Panc1 (cell line): ENCODE results near the gene KBTBD12. TPM values are rescaled to one million over a fixed set of nuclear protein-coding genes. Genes with fewer than 3 reads are reported as not detected.

ENCODE experiments used
- ATAC-seq: fragments of 200-7000 bp; cut with Tn5 transposase; 2 replicates; pipeline ENCODE4 v1.9.1; 2020; ENCODE audit warnings: mild to moderate bottlenecking, moderate library complexity
- BruUV-seq: library from RNA; stranded (reverse); fragments of 400-500 nt; replicated peaks from 2 replicates; lab custom pipeline; 2021; lab: Mats Ljungman, UMichigan
- CTCF ChIA-PET: fragments of 300-600 bp; sonication (Branson Sonifier 250); formaldehyde crosslinking; loops from one replicate; lab custom pipeline; 2022; ENCODE audit warnings: antibody characterized with exemption; lab: Charles Lee
- POLR2A ChIA-PET: fragments of 300-600 bp; sonication (Branson Sonifier 250); formaldehyde crosslinking; loops from one replicate; lab custom pipeline; 2022; ENCODE audit warnings: antibody characterized with exemption; lab: Charles Lee
- DNase-seq: peaks from one replicate; pipeline ENCODE4 v3.0.0-alpha.2; 2010; ENCODE audit warnings: low read depth, low spot score
- H3K27ac ChIP-seq: 2 replicates; pipeline ENCODE4 v1.5.1; 2011; ENCODE audit warnings: mild to moderate bottlenecking, low read length, inconsistent platforms
- H3K27me3 ChIP-seq: fragments of 200-500 bp; sonication (Bioruptor generic); 2 replicates; pipeline ENCODE4 v1.6.0; 2014; ENCODE audit warnings: low read length, inconsistent platforms; ENCODE audit not compliant: control insufficient read depth, insufficient read depth
- H3K36me3 ChIP-seq: fragments of 200-500 bp; sonication (Bioruptor generic); 2 replicates; pipeline ENCODE4 v1.5.1; 2014; ENCODE audit warnings: inconsistent platforms, mild to moderate bottlenecking, low read length, moderate library complexity; ENCODE audit not compliant: control insufficient read depth, insufficient read depth
- H3K4me1 ChIP-seq: 2 replicates; pipeline ENCODE4 v1.5.1; 2011; ENCODE audit warnings: inconsistent platforms, mild to moderate bottlenecking, low read length, moderate library complexity; ENCODE audit not compliant: control insufficient read depth, insufficient read depth
- H3K4me3 ChIP-seq, 2 experiments: 2 replicates each; pipeline ENCODE4 v1.5.1; 2011 to 2012; ENCODE audit warnings: low read depth in 2 of 2, low read length in 2 of 2, mild to moderate bottlenecking in 2 of 2, inconsistent platforms in 1 of 2, moderate library complexity in 1 of 2
- H3K9me3 ChIP-seq: fragments of 200-500 bp; sonication (Bioruptor generic); 2 replicates; pipeline ENCODE4 v1.5.1; 2014; ENCODE audit warnings: low read depth, mild to moderate bottlenecking, inconsistent platforms, low read length, moderate library complexity; ENCODE audit not compliant: control insufficient read depth, insufficient read depth
- POLR2AphosphoS5 ChIP-seq: IDR thresholded peaks from 2 replicates; pipeline ENCODE4 v1.6.1; 2012; ENCODE audit warnings: mild to moderate bottlenecking, low read depth, low read length, moderate library complexity
- SIN3A ChIP-seq: IDR thresholded peaks from 2 replicates; pipeline ENCODE4 v1.6.1; 2012; ENCODE audit warnings: low read depth, mild to moderate bottlenecking, low read length, moderate library complexity, borderline replicate concordance; ENCODE audit not compliant: insufficient read depth
- TCF7L2 ChIP-seq: IDR thresholded peaks from 2 replicates; pipeline ENCODE4 v1.6.1; 2011; ENCODE audit warnings: mild to moderate bottlenecking, low read depth, low read length, inconsistent platforms
- in situ Hi-C: cut with HindIII; loops from 2 replicates; pipeline ENCODE4 v1.10.0; 2016; ENCODE audit warnings: low sequenced_read_pairs, low pct_unique_long_range_greater_than_20kb
- intact Hi-C: fragments of 100-400 bp; cut with micrococcal nuclease; formaldehyde crosslinking; loops from one replicate; pipeline ENCODE4 v1.10.0; 2022; ENCODE audit not compliant: unreplicated experiment
- total RNA-seq: library from RNA; stranded (reverse); gene quantifications from one replicate; pipeline ENCODE4 v1.2.1, GENCODE V29; 2021; ENCODE audit not compliant: unreplicated experiment
- TF ChIP-seq, protein P1 (sequence below): fragments of 450-650 bp; IDR thresholded peaks from 2 replicates; pipeline ENCODE4 v1.5.1; 2017; ENCODE audit warnings: mild to moderate bottlenecking
- TF ChIP-seq, protein P2 (sequence below), 2 experiments: IDR thresholded peaks; 2 replicates each; pipeline ENCODE4 v1.6.1; 2011 to 2012; ENCODE audit warnings: low read depth in 2 of 2, control low read depth in 1 of 2, low read length in 1 of 2, mild to moderate bottlenecking in 1 of 2, moderate library complexity in 1 of 2; ENCODE audit not compliant: insufficient read depth in 1 of 2

The KBTBD12 gene
- total RNA-seq, 1 experiment from 2014 or later: 0.28 TPM

DNA sequence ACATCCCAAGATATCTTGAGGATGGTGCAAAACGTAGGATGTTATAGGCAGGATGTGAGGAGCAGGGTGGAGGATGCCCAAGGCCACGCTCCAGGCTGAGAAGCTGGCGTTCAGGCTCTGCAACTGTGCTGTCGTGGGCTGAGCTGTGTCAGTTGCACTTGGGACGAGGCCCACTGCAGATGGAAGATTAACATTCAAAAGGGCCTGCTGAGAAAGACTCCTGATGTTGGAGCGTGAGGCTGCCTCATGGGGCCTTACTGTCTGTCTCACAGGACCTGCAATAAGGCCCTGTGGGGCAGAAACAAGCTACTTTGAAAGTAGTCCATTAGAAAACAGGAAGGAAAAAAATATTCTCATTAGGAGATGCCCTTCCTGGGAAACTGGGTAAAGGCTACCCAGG lies 76.6 kb downstream of the KBTBD12 start:
- ChIA-PET POLR2A (no interaction called here), CTCF (no interaction called here)
- Histone ChIP-seq H3K27ac (no peak overlapping the region), H3K4me1 (0 out of 2 replicates have a peak, but pooled peaks cover 3% of the 10 kb centered on the region), H3K27me3 (no peaks in the 10 kb centered on the region), H3K4me3 (no peak overlapping the region), H3K9me3 (no peaks in the 10 kb centered on the region), H3K36me3 (no peaks in the 10 kb centered on the region)
- in situ Hi-C loops: no loop called here
- intact Hi-C loops: no loop called here
- DNase-seq (no peak), ATAC-seq (no peak)
- BruUV-seq: no TSS peak
- TF ChIP-seq POLR2AphosphoS5 (no peak), TCF7L2 (no peak), SIN3A (no peak)
- TF ChIP-seq, protein P1, sequence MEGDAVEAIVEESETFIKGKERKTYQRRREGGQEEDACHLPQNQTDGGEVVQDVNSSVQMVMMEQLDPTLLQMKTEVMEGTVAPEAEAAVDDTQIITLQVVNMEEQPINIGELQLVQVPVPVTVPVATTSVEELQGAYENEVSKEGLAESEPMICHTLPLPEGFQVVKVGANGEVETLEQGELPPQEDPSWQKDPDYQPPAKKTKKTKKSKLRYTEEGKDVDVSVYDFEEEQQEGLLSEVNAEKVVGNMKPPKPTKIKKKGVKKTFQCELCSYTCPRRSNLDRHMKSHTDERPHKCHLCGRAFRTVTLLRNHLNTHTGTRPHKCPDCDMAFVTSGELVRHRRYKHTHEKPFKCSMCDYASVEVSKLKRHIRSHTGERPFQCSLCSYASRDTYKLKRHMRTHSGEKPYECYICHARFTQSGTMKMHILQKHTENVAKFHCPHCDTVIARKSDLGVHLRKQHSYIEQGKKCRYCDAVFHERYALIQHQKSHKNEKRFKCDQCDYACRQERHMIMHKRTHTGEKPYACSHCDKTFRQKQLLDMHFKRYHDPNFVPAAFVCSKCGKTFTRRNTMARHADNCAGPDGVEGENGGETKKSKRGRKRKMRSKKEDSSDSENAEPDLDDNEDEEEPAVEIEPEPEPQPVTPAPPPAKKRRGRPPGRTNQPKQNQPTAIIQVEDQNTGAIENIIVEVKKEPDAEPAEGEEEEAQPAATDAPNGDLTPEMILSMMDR: no peak
- TF ChIP-seq, protein P2, sequence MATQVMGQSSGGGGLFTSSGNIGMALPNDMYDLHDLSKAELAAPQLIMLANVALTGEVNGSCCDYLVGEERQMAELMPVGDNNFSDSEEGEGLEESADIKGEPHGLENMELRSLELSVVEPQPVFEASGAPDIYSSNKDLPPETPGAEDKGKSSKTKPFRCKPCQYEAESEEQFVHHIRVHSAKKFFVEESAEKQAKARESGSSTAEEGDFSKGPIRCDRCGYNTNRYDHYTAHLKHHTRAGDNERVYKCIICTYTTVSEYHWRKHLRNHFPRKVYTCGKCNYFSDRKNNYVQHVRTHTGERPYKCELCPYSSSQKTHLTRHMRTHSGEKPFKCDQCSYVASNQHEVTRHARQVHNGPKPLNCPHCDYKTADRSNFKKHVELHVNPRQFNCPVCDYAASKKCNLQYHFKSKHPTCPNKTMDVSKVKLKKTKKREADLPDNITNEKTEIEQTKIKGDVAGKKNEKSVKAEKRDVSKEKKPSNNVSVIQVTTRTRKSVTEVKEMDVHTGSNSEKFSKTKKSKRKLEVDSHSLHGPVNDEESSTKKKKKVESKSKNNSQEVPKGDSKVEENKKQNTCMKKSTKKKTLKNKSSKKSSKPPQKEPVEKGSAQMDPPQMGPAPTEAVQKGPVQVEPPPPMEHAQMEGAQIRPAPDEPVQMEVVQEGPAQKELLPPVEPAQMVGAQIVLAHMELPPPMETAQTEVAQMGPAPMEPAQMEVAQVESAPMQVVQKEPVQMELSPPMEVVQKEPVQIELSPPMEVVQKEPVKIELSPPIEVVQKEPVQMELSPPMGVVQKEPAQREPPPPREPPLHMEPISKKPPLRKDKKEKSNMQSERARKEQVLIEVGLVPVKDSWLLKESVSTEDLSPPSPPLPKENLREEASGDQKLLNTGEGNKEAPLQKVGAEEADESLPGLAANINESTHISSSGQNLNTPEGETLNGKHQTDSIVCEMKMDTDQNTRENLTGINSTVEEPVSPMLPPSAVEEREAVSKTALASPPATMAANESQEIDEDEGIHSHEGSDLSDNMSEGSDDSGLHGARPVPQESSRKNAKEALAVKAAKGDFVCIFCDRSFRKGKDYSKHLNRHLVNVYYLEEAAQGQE (IDR thresholded peaks at IDR 0.05; ENCODE audit: insufficient read depth in 1 of 2, low read depth in 2 of 2, low read length in 1 of 2): no peak

DNA sequence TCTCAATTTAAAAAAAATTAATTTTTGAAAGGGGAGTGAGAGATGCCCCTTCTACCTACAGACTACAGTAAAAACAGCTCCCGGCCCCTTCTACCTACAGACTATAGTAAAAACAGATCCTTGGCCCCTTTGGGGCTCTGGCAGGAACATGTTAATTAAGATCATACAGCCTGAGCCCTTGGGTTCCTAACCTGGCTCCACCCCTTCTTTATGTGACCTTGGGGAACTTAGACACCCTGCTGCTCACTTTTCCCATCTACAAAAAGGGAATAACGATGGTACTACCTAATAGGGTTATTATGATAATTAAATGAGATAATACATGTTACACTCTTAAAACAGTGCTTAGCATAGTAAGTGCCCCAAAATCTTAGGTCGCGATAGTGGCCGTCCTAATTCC lies 77.1 kb downstream of the KBTBD12 start:
- in situ Hi-C loops: no loop called here
- POLR2A ChIA-PET: no interaction called here

More for the DNA sequence above, 77.1 kb downstream of the KBTBD12 start:
- CTCF ChIA-PET: no interaction called here
- H3K36me3 ChIP-seq: no peaks in the 10 kb centered on the region
- H3K27ac ChIP-seq: no peak overlapping the region
- BruUV-seq: no TSS peak
- no peak for DNase-seq
- no peak for ATAC-seq
- H3K27me3 ChIP-seq: no peaks in the 10 kb centered on the region
- no peak for TF ChIP-seq SIN3A
- TF ChIP-seq, protein P2 (IDR thresholded peaks at IDR 0.05; ENCODE audit: insufficient read depth in 1 of 2, low read depth in 2 of 2, low read length in 1 of 2): no peak
- TF ChIP-seq, protein P1: no peak
- TF ChIP-seq POLR2AphosphoS5: no peak
- TF ChIP-seq TCF7L2: no peak
- no peaks in the 10 kb centered on the region for H3K9me3 ChIP-seq
- 0 out of 2 replicates have a peak, but pooled peaks cover 3% of the 10 kb centered on the region for H3K4me1 ChIP-seq
- H3K4me3 ChIP-seq: no peak overlapping the region
- intact Hi-C loops: no loop called here
